SK-N-SH (cell line): ENCODE measurements around the gene ZSCAN20. TPM values are rescaled to one million over a fixed set of nuclear protein-coding genes. Genes with fewer than 3 reads are reported as not detected.

Experiments used
- CTCF ChIA-PET: fragments of 300-600, 350-600 bp; formaldehyde crosslinking; extraction: SDS; loops from one replicate; lab custom pipeline; 2021; lab: Yijun Ruan, JAX
- POLR2A ChIA-PET: fragments of 350-600 bp; sonication (Branson Sonifier 250); formaldehyde crosslinking; extraction: SDS; loops from one replicate; lab custom pipeline; 2020; ENCODE audit warnings: antibody characterized with exemption, inconsistent platforms; lab: Yijun Ruan, JAX
- DNase-seq: peaks from one replicate; pipeline ENCODE4 v3.0.0; 2012
- H2AFZ ChIP-seq: fragments of 200-600 bp; sonication (generic); 2 replicates; pipeline ENCODE4 v1.8.1; 2016; ENCODE audit warnings: antibody characterized with exemption, mild to moderate bottlenecking, low read depth
- H3F3A ChIP-seq: fragments of 200-600 bp; sonication (generic); replicated peaks from 2 replicates; pipeline ENCODE3; 2016; ENCODE audit warnings: antibody characterized with exemption, mild to moderate bottlenecking; ENCODE audit not compliant: insufficient read depth
- H3K27ac ChIP-seq, 2 experiments: fragments of 200-500 bp in 1 of 2; fragments of 200-600 bp in 1 of 2; sonication (Bioruptor generic) in 1 of 2; sonication (generic), shearing (Covaris generic) in 1 of 2; 2 replicates each; pipeline versions ENCODE4 v1.5.1 to v1.6.1; 2014 to 2016; ENCODE audit warnings: low read depth in 2 of 2, inconsistent platforms in 1 of 2, low read length in 1 of 2, mild to moderate bottlenecking in 1 of 2, mixed read lengths in 1 of 2
- H3K27me3 ChIP-seq: fragments of 200-600 bp; sonication (generic), shearing (Covaris generic); 2 replicates; pipeline ENCODE4 v1.6.1; 2016; ENCODE audit warnings: mixed run types; ENCODE audit not compliant: insufficient read depth
- H3K36me3 ChIP-seq, 2 experiments: fragments of 200-500 bp in 1 of 2; fragments of 200-600 bp in 1 of 2; sonication (Bioruptor generic) in 1 of 2; sonication (generic) in 1 of 2; replicated peaks in 1 of 2; 2 replicates each; pipeline versions ENCODE3 to v1.5.1; 2014 to 2016; ENCODE audit warnings: low read length in 1 of 2, mild to moderate bottlenecking in 1 of 2; ENCODE audit not compliant: insufficient read depth in 2 of 2, control insufficient read depth in 1 of 2
- H3K4me1 ChIP-seq, 2 experiments: fragments of 200-500 bp in 1 of 2; fragments of 200-600 bp in 1 of 2; sonication (Bioruptor generic) in 1 of 2; sonication (generic), shearing (Covaris generic) in 1 of 2; 2 replicates each; pipeline versions ENCODE4 v1.5.1 to v1.6.1; 2014 to 2016; ENCODE audit warnings: low read depth in 1 of 2, low read length in 1 of 2, mixed run types in 1 of 2; ENCODE audit not compliant: insufficient read depth in 2 of 2, control insufficient read depth in 1 of 2
- H3K4me2 ChIP-seq: fragments of 200-600 bp; sonication (generic), shearing (Covaris generic); 2 replicates; pipeline ENCODE4 v1.6.1; 2017; ENCODE audit warnings: mixed run types
- H3K4me3 ChIP-seq, 2 experiments: fragments of 200-500 bp in 1 of 2; fragments of 200-600 bp in 1 of 2; sonication (Bioruptor generic) in 1 of 2; sonication (generic), shearing (Covaris generic) in 1 of 2; 2 replicates each; pipeline versions ENCODE4 v1.5.1 to v1.8.1; 2014 to 2016; ENCODE audit warnings: low read depth in 2 of 2, inconsistent platforms in 1 of 2, low read length in 1 of 2, mild to moderate bottlenecking in 1 of 2, mixed read lengths in 1 of 2, moderate library complexity in 1 of 2
- H3K79me2 ChIP-seq: fragments of 200-600 bp; sonication (generic); 2 replicates; pipeline ENCODE4 v1.8.1; 2017; ENCODE audit warnings: mild to moderate bottlenecking; ENCODE audit not compliant: insufficient read depth
- H3K9ac ChIP-seq: fragments of 200-600 bp; sonication (generic); 2 replicates; pipeline ENCODE4 v1.6.1; 2017; ENCODE audit warnings: mixed run types
- H3K9me2 ChIP-seq: fragments of 200-600 bp; sonication (generic); 2 replicates; pipeline ENCODE4 v1.6.1; 2017; ENCODE audit warnings: mixed run types
- H3K9me3 ChIP-seq: fragments of 200-600 bp; sonication (generic); 2 replicates; pipeline ENCODE4 v1.6.1; 2017; ENCODE audit warnings: mixed run types, mild to moderate bottlenecking, moderate library complexity
- H4K20me1 ChIP-seq: fragments of 200-600 bp; sonication (generic); 2 replicates; pipeline ENCODE4 v1.6.1; 2017; ENCODE audit warnings: mild to moderate bottlenecking, mixed run types; ENCODE audit not compliant: insufficient read depth
- CHD2 ChIP-seq: fragments of 150-350 bp; IDR thresholded peaks from 2 replicates; pipeline ENCODE4 v1.6.1; 2018; ENCODE audit warnings: low read length; ENCODE audit not compliant: partially characterized antibody
- ELF1 ChIP-seq: IDR thresholded peaks from 2 replicates; pipeline ENCODE4 v1.4.0; 2012
- EZH2phosphoT487 ChIP-seq: fragments of 200-600 bp; sonication (generic); IDR thresholded peaks from 2 replicates; pipeline ENCODE4 v1.6.1; 2017; ENCODE audit warnings: low read depth, mixed run types, mild to moderate bottlenecking, antibody characterized with exemption, moderate library complexity, borderline replicate concordance
- FOXM1 ChIP-seq: IDR thresholded peaks from 2 replicates; pipeline ENCODE4 v1.4.0; 2012; ENCODE audit warnings: low read depth, mild to moderate bottlenecking
- GABPA ChIP-seq: IDR thresholded peaks from 2 replicates; pipeline ENCODE4 v1.4.0; 2012; ENCODE audit warnings: low read depth, mild to moderate bottlenecking
- JUND ChIP-seq: IDR thresholded peaks from 2 replicates; pipeline ENCODE4 v1.4.0; 2012
- MEF2A ChIP-seq: IDR thresholded peaks from 2 replicates; pipeline ENCODE4 v1.4.0; 2012; ENCODE audit warnings: low read depth, borderline replicate concordance
- MXI1 ChIP-seq: IDR thresholded peaks from 2 replicates; pipeline ENCODE4 v1.6.1; 2012; ENCODE audit warnings: mild to moderate bottlenecking, low read depth, low read length, improper control_type of control experiment
- NRF1 ChIP-seq: IDR thresholded peaks from 2 replicates; pipeline ENCODE4 v1.6.1; 2012; ENCODE audit warnings: low read depth, mild to moderate bottlenecking, low read length
- REST ChIP-seq: IDR thresholded peaks from 2 replicates; pipeline ENCODE4 v1.6.1; 2012; ENCODE audit warnings: mild to moderate bottlenecking, low read depth, low read length, moderate library complexity
- TAF1 ChIP-seq: IDR thresholded peaks from 2 replicates; pipeline ENCODE4 v1.6.1; 2012; ENCODE audit warnings: low read depth, mild to moderate bottlenecking, low read length, moderate library complexity, borderline replicate concordance
- USF2 ChIP-seq: fragments of 150-350 bp; IDR thresholded peaks from 2 replicates; pipeline ENCODE4 v1.6.1; 2017; ENCODE audit warnings: antibody characterized with exemption, low read length, low read depth, borderline replicate concordance
- YY1 ChIP-seq: IDR thresholded peaks from 2 replicates; pipeline ENCODE4 v1.4.0; 2012; ENCODE audit warnings: low read depth, mild to moderate bottlenecking
- WGBS: methylation state at CpG from one replicate; pipeline ENCODE4 v1.1.6; 2017; ENCODE audit warnings: low lambda C conversion rate; 5-methylcytosine and 5-hydroxymethylcytosine counted together
- polyA plus RNA-seq, 3 experiments: library from polyadenylated mRNA; depleted of rRNA; stranded (reverse); fragments of >200 nt; gene quantifications; 2 replicates each; pipeline ENCODE4 v1.2.3, GENCODE V29; 2012
- TF ChIP-seq, protein P1 (sequence below): IDR thresholded peaks from 2 replicates; pipeline ENCODE4 v1.4.0; 2012; ENCODE audit warnings: low read depth, borderline replicate concordance
- TF ChIP-seq, protein P2 (sequence below): IDR thresholded peaks from 2 replicates; pipeline ENCODE4 v1.4.0; 2012; ENCODE audit warnings: low read depth

ZSCAN20 gene
- polyA plus RNA-seq, 1 of the 3 experiments (the other 2 are of a cell fraction): 2.1 TPM

- no peak overlapping the region for H2AFZ ChIP-seq
- no peaks in the 10 kb centered on the region for H3K27me3 ChIP-seq
- POLR2A ChIA-PET: no interaction called here
- H3K36me3 ChIP-seq: no peaks in the 10 kb centered on the region
- CTCF ChIA-PET: interaction anchor here (0.7 to 11.8 kb wide), 4 partner anchors 8 to 143 kb away, joined by 3 to 58 read pairs (median 6); no protein-coding TSS in a partner anchor
- no peak overlapping the region for H3K4me2 ChIP-seq
- peaks cover 16 to 48% of the 10 kb centered on the region in 2 experiments for H3K4me1 ChIP-seq
- no peaks in the 10 kb centered on the region for H3K9me2 ChIP-seq
- peaks cover 33% of the 10 kb centered on the region for H3F3A ChIP-seq
- TF ChIP-seq EZH2phosphoT487 (no peak), GABPA (no peak), YY1 (no peak), NRF1 (no peak), FOXM1 (no peak), TAF1 (no peak)
- TF ChIP-seq, protein P1, sequence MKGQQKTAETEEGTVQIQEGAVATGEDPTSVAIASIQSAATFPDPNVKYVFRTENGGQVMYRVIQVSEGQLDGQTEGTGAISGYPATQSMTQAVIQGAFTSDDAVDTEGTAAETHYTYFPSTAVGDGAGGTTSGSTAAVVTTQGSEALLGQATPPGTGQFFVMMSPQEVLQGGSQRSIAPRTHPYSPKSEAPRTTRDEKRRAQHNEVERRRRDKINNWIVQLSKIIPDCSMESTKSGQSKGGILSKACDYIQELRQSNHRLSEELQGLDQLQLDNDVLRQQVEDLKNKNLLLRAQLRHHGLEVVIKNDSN: peak; percentile 25; the same call in 1 of the 2 replicates
- no peak overlapping the region for H3K9ac ChIP-seq
- H3K79me2 ChIP-seq: no peaks in the 10 kb centered on the region
- 88% methylated on average over 6 of the region's 6 CpGs for WGBS
- no peak for DNase-seq
- H4K20me1 ChIP-seq: no peaks in the 10 kb centered on the region
- no peaks in the 10 kb centered on the region for H3K9me3 ChIP-seq
- H3K4me3 ChIP-seq: no peak overlapping the region
- no peak overlapping the region for H3K27ac ChIP-seq
These were observed 33.9 kb upstream of the ZSCAN20 start for GRCh38 chr1:33438364-33439160.

DNA sequence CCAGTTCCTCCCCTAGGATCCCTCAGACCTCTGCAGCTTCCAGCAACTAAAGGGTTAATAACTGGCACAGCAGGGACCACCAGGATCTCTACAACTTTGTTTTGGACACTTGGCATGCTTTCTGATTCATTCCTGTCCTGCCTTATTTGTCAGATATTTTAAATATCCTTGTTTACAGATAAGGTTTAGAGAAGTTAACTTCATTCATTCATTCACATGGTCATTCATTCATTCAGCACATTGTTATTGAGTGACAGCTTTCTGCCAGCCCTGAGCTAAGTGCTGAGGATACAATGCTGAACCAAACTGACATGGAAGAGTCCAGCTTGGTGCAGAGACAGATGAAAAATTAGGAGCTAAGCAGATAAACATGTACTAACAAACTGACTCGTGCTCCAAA is 32.8 kb upstream of the ZSCAN20 start:
- Histone ChIP-seq H3K27ac (no peak overlapping the region), H3K9ac (no peak overlapping the region), H4K20me1 (no peaks in the 10 kb centered on the region), H2AFZ (no peak overlapping the region), H3K9me2 (no peaks in the 10 kb centered on the region), H3K4me3 (no peak overlapping the region), H3K36me3 (no peaks in the 10 kb centered on the region), H3K4me2 (no peak overlapping the region)
- CTCF ChIA-PET: interaction anchor here (0.7 to 11.8 kb wide), 3 partner anchors 9 to 16 kb away, joined by 3 to 58 read pairs (median 3); no protein-coding TSS in a partner anchor
- WGBS: 74% methylated on average over 1 of the region's 1 CpG
- POLR2A ChIA-PET: no interaction called here
- TF ChIP-seq, protein P1: no peak
- TF ChIP-seq, protein P2, sequence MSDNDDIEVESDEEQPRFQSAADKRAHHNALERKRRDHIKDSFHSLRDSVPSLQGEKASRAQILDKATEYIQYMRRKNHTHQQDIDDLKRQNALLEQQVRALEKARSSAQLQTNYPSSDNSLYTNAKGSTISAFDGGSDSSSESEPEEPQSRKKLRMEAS: no peak
- no peak for TF ChIP-seq CHD2
- TF ChIP-seq ELF1: no peak
- TF ChIP-seq MEF2A: no peak
- TF ChIP-seq EZH2phosphoT487: no peak
- no peak for TF ChIP-seq TAF1
- no peak for TF ChIP-seq REST
- no peak for TF ChIP-seq JUND
- TF ChIP-seq USF2: no peak
- no peak for TF ChIP-seq FOXM1
- TF ChIP-seq MXI1: no peak
- TF ChIP-seq, all 33 proteins: peak for 0
- no peaks in the 10 kb centered on the region for H3K9me3 ChIP-seq
- peaks cover 22% of the 10 kb centered on the region for H3F3A ChIP-seq
- no peak for DNase-seq
- H3K79me2 ChIP-seq: no peaks in the 10 kb centered on the region
- H3K27me3 ChIP-seq: no peaks in the 10 kb centered on the region
- peaks cover 21 to 43% of the 10 kb centered on the region in 2 experiments for H3K4me1 ChIP-seq
